Parathyroid adenoma (tissue), 2 donors: Measurements from ENCODE around the gene DCANP1.

Experiments
- H2AFZ ChIP-seq: fragments of 300-600 bp; sonication (generic); one replicate; pipeline ENCODE4 v1.7.0; 2017; ENCODE audit warnings: antibody characterized with exemption, mild to moderate bottlenecking
- H3K27ac ChIP-seq: fragments of 300-600 bp; sonication (generic); one replicate; pipeline ENCODE4 v1.7.0; 2017
- H3K27me3 ChIP-seq: fragments of 300-600 bp; sonication (generic); one replicate; pipeline ENCODE4 v1.7.0; 2017; ENCODE audit warnings: low read length; ENCODE audit not compliant: control insufficient read depth, insufficient read depth
- H3K36me3 ChIP-seq: fragments of 300-600 bp; sonication (generic); one replicate; pipeline ENCODE4 v1.7.0; 2017; ENCODE audit warnings: low read length; ENCODE audit not compliant: control insufficient read depth, insufficient read depth
- H3K4me1 ChIP-seq: fragments of 300-600 bp; sonication (generic); one replicate; pipeline ENCODE4 v1.7.0; 2017; ENCODE audit warnings: control low read depth
- H3K4me2 ChIP-seq: fragments of 300-600 bp; sonication (generic); one replicate; pipeline ENCODE4 v1.7.0; 2017; ENCODE audit warnings: low read length
- H3K4me3 ChIP-seq: fragments of 300-600 bp; sonication (generic); one replicate; pipeline ENCODE4 v1.7.0; 2017; ENCODE audit warnings: low read depth, low read length
- H3K79me2 ChIP-seq: fragments of 300-600 bp; sonication (generic); one replicate; pipeline ENCODE4 v1.7.0; 2017; ENCODE audit warnings: control low read depth
- H3K9ac ChIP-seq: fragments of 300-600 bp; sonication (generic); one replicate; pipeline ENCODE4 v1.7.0; 2017; ENCODE audit warnings: mild to moderate bottlenecking
- H3K9me3 ChIP-seq: fragments of 300-600 bp; sonication (generic); one replicate; pipeline ENCODE4 v1.7.0; 2017; ENCODE audit warnings: low read length; ENCODE audit not compliant: control insufficient read depth
- CTCF ChIP-seq: fragments of 300-600 bp; sonication (generic); IDR thresholded peaks from one replicate; pipeline ENCODE4 v1.7.0; 2017; ENCODE audit warnings: antibody characterized with exemption, mild to moderate bottlenecking
- donor health status: primary hyperparathyroidism.

DCANP1 gene

GRCh38 chr5:135446615-135447014, 533 bp downstream of the DCANP1 start:
- TF ChIP-seq CTCF, result no peak
- no peaks in the 10 kb centered on the region for H3K9me3 ChIP-seq
- no peak overlapping the region for H3K9ac ChIP-seq
- no peaks in the 10 kb centered on the region for H3K36me3 ChIP-seq
- no peaks in the 10 kb centered on the region for H3K79me2 ChIP-seq
- no peak overlapping the region for H2AFZ ChIP-seq
- no peaks in the 10 kb centered on the region for H3K4me1 ChIP-seq
- H3K4me3 ChIP-seq, result no peak overlapping the region
- H3K27ac ChIP-seq, result no peak overlapping the region
- H3K27me3 ChIP-seq, result no peaks in the 10 kb centered on the region
- no peak overlapping the region for H3K4me2 ChIP-seq

- Histone ChIP-seq H3K79me2 (no peaks in the 10 kb centered on the region), H3K27me3 (no peaks in the 10 kb centered on the region)
These were observed 942 bp downstream of the DCANP1 start for GRCh38 chr5:135446206-135446605.

GRCh38 chr5:135445306-135445985, 1.7 kb downstream of the DCANP1 start:
- Histone ChIP-seq H3K4me1 (no peaks in the 10 kb centered on the region), H3K27ac (no peak overlapping the region), H3K79me2 (no peaks in the 10 kb centered on the region), H3K4me3 (no peak overlapping the region), H3K4me2 (no peak overlapping the region), H2AFZ (no peak overlapping the region), H3K27me3 (no peaks in the 10 kb centered on the region), H3K9ac (no peak overlapping the region), H3K9me3 (no peaks in the 10 kb centered on the region), H3K36me3 (no peaks in the 10 kb centered on the region)
- TF ChIP-seq CTCF, result no peak

More at GRCh38 chr5:135446206-135446605, 942 bp downstream of the DCANP1 start:
- Histone ChIP-seq H2AFZ (no peak overlapping the region), H3K27ac (no peak overlapping the region), H3K4me3 (no peak overlapping the region), H3K4me1 (no peaks in the 10 kb centered on the region), H3K4me2 (no peak overlapping the region), H3K9ac (no peak overlapping the region), H3K36me3 (no peaks in the 10 kb centered on the region), H3K9me3 (no peaks in the 10 kb centered on the region)
- no peak for TF ChIP-seq CTCF

GRCh38 chr5:135444881-135445280, 2.3 kb downstream of the DCANP1 start:
- Histone ChIP-seq H3K9me3 (no peaks in the 10 kb centered on the region), H3K79me2 (no peaks in the 10 kb centered on the region)

More at GRCh38 chr5:135444881-135445280, 2.3 kb downstream of the DCANP1 start:
- H3K9ac ChIP-seq, result no peak overlapping the region
- no peak overlapping the region for H2AFZ ChIP-seq
- H3K27me3 ChIP-seq, result no peaks in the 10 kb centered on the region
- no peak for TF ChIP-seq CTCF
- H3K4me2 ChIP-seq, result no peak overlapping the region
- H3K36me3 ChIP-seq, result no peaks in the 10 kb centered on the region
- H3K4me3 ChIP-seq, result no peak overlapping the region
- H3K4me1 ChIP-seq, result no peaks in the 10 kb centered on the region
- no peak overlapping the region for H3K27ac ChIP-seq
